Stimulated activated CD4-positive, alpha-beta T cell treated with anti-CD3 and anti-CD28 coated beads, Interleukin-4, amount 100 ng/mL, for 24 hours (primary cell): ENCODE results near the gene GRIFIN.

ENCODE experiments used
- DNase-seq: peaks from one replicate; pipeline ENCODE4 v3.0.0-alpha.2; 2020

GRIFIN gene

DNA sequence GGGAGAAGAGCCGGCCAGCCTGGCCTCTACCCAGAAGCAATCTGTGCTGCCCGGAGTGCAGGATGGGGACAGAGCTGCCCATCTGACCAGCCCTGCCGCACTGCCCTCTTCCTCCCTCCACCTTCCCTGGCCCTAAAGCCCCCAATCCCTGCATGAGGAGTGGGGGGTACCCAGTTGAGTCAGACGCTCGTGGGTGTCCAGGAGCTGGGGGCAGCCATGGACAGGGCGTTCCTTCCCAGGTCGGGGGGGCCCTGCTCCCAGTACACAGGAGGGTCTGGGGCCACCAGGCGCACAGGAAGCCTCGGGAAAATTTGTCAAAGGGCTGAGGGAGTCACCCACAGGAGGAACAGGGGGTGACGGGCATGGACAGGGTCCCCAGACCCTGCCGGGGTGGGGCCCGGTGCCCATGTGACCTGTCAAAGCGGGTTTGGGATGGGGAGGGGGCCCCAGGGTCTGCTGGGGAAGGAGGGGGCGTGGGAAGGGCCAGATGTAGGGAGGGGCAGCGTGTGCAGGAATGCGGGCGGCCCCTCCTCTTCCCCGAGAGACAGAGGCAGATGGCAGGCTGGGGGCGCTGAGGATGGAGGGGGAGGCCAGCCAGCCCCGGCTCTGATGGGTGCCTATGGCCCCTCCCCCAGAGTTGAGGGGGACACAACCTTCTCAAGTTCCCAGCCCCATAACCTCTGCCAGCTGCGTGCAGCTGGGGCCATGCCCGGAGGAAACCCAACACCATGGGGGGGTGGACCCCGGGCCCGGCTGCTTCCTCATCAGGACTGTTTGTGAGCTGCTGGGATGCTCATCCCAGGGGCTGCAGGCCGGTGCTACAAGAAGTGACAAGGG lies 21.5 kb upstream of the GRIFIN start:
- DNase-seq = no peak

DNA sequence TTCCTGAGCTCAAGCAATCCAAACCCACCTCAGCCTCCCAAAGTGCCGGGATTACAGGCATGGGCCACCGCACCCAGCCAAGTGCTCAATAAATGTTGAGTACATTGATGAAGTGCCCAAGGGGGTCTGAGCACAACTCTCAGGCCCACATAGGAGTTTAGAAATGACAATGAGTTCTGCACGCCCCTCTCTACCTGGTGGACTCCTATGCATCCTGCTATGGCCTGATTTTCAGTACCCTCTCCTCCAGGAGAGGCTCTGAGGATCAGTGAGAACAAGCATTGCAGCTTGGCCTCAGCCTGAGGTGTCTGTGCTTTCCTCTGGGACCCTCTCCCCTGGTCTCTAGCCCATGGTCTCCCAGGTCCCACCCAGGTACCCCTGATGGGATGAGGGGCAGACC lies 20.9 kb upstream of the GRIFIN start:
- DNase-seq = no peak

DNA sequence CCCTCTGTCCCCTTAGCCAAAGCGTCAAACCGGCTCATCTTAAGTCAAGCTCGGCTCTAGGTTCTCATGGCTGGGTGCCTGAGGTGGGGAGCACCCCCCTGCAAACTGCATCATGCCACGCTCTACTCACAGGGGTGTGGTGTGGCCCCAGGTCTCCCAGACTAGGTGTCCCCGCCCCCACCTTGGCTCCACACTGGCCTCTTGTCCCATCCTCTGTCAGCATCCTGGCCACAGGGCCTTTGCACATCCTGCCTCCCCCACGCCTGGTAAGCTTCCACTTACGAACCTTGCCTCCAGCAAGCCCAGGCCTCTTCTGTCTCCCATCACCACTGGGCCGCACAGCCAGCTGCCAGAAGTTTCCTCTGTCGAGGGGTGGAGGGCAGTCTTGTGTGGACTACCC lies 20.2 kb upstream of the GRIFIN start:
- no peak for DNase-seq

DNA sequence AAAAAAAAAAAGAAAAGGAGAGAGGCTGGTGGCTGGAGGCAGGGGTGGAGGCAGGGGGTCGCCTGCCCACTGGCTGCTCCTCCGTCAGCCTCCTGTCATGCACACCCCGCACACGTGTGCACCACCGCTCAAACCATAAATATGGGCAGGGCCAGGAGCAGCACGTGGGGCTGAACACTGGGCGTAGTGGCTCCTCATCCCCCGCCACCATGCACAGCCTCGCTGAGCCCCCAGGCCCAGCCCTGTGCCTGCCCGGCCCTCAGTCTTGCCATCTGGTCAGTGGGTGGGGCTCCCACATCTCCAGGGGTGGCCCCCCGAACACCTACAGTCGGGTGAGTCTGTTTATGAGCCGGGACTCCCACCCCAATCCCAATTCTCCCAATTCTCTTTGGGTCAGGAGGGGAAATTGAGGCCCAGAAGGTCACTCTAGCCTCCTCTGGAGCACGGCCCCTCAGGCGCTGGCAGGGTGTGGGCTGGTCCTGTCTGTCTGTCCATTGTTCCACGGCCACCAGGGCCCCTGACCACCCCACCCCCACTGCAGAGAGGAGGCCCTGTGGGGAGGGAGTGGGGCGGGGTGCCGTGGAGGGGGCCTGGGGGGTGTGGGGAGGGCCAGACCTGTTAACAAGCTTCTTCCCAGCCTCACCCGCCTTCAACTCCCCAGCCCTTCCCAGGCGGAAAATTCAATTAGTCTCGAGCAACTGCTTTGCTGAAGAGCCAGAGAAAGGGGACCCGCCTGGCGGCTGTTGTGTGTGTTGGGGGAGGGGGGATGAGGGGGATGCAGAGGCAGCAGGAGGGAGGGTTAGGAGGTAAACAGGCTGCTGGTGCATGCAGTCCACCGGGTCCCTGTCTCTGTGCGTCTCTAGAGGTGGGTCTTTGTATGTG lies 19.5 kb upstream of the GRIFIN start:
- no peak for DNase-seq

DNA sequence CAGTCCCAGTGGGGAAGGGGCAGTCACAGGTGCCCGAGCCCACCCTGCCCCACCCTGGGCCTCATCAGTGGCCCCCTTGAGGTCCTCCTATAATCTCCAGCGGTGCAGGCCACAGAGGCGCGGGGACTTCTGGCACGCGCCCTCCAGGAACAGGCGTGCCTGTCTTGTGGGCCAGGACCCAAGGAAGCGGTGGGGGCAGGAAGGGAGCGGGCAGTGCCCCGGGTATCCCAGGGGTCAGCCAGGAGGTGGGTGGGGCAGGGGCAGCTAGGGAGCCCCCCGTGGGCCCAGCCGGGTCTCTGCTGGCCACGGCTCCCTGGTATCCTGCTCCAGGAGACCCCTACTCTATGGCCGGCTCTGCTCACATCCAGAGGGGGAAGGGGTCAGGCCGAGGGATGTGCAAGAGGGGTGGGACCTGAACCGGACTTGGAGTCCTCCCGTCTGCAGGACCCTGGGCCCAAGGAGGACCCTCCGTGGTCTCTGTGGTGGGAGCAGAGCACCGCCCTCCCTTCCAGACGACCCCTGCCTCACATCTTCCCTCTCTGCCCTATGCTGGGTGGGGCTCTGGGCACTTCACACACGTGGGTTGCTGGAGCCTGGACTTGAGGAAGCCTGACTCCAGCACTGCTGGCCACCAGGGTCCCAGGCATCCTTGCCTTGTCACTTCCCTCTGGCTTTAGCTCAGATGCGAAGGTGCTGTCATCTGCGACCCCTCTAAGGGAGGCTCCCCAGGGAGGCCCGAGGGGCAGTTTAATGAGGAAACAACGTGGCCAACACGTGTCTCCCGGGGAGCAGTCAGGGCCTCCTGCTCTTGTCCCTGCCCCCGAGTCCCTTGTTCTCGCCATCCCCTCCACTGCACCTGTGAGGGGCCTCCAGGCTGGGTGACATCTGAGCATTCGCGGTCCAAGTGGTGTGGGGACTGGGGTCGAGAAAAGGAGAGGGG lies 18.3 kb upstream of the GRIFIN start:
- DNase-seq = no peak

DNA sequence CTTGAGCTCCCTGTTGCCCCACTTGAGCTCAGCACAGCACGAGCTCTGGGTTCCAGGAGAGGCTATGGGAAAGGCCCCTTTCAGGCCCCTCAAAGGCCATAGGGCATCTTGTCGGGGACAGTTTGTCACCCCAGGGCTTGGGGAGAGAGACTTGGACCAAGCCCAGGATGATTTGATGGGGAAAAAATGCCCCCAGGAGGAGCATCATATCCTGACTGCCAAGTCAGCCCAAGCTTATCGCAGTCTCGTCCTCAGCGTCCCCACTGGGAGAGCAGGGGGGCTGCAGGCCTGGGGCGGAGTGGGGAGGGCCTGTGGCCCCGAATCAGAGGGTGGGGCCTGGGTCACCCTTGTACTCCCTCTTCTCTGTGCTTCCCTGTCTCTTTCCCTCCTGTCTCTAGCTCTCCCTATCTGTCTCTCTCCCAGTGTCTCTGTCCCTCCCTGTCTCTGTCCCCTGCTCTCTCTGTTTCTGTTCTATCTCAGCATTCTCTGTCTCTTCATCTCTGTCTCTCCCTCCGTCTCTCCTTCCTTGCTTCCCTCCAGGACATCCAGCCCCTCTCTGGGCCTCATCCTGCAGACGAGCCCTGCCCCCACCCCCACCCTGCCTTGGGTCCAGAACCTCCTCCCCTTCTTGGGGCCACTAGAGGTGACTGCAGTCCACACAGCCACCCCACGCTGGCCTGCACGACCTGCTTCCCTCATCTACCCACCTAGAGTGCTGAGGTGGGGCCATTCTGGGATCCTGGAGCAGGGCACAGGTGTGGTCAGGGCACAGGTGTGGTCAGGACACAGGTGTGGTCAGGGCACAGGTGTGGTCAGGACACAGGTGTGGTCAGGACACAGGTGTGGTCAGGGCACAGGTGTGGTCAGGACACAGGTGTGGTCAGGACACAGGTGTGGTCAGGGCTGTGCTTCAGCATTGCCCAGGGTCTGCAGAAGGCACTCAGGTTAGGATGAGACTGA lies 17.3 kb upstream of the GRIFIN start:
- DNase-seq = no peak

DNA sequence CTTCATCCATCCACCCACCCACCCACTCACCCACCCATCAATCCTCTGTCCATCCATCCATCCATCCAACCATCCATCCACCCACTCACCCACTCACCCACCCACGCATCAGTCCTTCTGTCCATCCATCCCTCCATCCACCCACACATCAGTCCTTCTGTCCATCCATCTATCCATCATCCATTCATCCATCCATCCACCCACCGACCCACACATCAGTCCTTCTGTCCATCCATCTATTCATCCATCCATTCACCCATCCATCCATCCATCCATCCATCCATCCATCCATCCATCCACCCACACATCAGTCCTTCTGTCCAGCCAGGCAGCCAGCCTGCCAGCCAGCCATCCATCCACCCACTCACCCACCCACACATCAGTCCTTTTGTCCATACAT lies 15.8 kb upstream of the GRIFIN start:
- no peak for DNase-seq

DNA sequence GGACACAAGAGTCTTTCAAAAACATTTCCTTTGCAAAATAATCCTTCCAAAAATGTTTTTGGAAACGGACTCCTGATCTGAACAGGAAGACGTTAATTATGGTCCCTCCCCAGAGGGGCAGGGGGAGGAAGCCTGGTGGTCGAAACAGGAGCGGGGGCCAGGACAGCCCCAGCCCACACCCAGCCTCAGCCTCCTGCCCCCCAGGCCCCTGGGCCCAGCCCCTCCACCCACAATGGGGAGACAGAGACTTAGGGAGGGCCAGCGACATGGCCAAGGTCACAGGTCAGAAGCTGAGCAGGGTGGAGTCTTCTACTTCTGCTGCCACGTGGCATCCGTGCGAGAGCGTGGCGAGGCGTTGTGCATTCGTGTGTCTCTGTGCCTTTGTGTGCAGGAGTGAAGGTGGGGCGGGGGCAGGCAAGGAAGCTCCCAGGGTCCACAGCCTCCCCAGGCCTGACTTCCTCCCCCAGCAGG lies 14.0 kb upstream of the GRIFIN start:
- DNase-seq = no peak

DNA sequence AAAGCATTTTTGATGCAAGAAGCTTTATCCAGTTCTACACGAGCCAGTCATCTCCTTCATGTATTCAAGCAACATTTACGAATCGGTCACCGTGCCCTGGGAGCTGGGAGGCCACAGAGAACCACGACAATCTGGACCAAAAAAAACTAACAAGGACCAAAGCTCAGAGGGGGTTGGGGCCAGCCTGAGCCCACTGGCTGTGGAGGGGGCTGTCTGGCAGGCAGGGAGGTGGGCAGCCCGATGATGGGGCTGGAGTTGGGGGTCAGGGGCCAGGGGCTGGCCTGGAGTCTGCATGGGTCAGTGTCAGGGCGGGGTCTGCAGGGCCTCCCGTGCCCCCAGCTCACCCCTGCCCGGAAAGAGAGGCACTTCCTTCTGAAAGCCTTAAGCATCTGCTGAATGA lies 12.5 kb upstream of the GRIFIN start:
- no peak for DNase-seq

DNA sequence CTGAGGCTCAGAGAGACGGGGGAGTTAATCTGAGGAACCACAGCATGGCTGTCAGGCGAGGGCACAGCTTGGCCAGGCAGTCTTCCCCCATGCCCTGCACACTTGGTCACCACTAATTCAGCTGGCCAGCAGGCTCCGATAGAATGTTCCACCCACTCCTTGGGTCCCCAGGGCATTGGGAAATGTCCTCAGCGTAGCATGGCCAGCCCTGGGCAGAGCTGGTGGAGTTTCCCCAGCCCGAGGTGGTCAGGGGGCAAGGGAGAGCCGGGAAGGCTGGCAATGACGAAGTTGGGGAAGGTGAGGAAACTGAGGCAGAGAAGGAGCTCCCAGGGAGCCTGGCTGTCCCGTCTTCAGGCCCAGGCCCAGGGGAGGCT lies 12.1 kb upstream of the GRIFIN start:
- no peak for DNase-seq

DNA sequence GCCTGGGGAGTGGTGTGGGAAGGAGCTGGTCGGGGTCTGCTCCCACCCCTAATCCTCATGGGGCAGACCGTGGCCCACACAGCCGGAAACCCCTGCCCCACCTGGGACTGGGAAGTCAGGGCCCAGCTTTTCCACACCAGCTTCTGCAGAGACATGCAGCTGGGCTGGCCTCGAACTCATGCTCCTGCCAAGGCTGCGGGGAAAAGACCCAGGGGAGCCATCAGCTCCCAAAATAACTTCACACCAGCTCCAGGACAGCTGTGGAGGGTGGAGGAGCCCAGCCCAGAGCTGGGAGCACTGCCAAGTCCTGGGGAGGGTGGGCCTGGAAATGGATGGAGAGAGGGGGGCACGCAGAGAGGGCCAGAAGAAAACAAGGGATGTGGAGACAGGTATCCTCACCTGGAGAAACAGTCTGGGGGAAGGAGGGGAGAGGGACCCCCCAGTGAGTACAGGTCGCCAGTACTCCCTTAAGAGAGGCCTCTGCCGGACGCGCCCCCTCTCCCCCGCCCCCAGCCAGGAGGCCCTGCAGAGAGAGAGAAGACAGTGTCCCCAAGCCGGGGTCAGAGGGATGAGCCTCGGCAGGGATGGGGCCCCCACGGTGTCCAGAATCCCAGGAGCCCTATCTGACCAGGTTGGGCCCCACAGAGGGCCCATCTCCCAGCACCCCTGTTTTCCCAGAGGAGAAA lies 11.5 kb upstream of the GRIFIN start:
- DNase-seq = no peak

DNA sequence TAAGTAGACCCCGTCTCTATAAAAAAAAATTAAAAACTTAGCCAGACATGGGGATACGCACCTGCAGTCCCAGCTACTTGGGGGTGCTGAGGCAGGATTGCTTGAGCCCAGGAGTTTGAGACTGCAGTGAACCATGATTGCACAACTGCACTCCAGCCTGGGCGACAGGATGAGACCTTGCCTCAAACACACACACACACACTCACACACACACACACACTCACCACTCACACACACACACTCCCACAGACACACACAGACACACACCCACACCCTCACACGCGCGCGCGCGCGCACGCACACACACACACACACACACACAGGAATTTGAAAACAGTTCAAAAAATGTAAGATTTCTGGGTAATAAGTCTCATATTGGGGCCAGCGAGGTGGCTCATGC lies 8.7 kb upstream of the GRIFIN start:
- no peak for DNase-seq

DNA sequence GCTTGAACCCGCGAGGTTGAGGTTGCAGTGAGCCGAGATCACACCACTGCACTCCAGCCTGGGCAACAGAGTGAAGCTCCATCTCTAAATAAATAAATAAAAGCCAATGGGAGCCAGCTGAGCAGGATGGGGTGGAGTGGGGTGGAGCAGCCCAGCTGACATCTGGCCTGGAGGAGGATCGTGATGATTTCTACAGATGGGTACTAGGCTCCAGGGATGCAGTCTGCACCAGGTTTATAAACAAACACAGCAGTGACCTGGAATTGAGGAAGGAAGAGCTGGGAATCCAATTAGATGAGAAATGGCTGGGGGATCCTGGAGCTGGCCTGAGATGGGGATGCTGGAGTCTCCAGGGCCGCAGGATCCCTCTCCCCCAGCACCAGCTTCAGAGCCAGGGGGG lies 7.3 kb upstream of the GRIFIN start:
- no peak for DNase-seq

DNA sequence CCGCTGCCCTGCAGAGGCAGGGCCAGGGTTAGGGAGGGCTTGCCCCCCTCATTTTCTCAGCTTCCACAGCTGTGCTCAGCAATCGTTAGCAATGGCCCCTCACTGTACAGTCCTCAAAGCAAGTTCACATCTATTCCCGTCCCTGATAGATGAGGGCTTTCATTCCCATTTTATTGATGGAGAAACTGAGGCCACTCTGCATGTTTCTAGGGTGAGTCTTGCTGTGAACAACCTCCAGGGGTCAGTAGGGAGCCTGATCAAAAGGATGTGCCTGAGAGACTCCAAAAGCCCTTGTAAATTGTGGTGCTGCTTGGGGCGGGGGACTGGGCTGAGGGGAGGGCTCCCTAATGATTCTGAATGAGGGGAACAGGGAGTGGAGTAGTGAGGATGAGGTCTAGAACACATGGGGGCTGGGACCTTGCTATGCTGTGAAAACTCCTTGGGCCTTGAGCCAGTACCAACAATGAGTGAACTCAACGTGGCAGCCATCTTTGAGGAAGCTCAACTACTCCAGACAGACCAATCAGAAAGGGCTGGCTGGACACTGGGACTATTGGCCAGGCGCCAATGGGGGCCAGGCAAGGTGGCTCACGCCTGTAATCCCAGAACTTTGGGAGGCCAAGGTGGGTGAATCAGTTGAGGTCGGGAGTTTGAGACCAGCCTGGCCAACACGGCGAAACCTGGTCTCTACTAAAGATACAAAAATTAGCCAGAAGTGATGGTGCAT lies 6.7 kb upstream of the GRIFIN start:
- DNase-seq = no peak

DNA sequence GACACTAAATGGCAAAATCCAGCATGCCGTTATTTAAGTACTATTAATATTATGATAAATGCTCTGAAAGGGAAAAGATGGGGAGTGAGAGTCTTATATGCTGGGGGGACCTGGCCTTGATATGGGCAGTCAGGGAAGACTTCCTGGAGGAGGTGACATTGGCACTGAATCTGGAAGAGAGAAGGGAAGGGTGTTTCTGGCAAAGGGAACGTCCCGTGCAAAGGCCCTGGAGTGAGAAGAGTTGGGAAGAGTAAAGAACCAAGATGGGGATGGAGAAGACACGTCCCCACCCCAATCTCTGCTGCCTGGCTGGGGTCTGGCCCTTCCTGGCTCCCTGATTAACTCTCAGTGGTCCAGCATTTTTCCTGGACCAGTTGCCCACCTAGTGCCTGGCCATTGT lies 5.0 kb upstream of the GRIFIN start:
- DNase-seq = no peak

DNA sequence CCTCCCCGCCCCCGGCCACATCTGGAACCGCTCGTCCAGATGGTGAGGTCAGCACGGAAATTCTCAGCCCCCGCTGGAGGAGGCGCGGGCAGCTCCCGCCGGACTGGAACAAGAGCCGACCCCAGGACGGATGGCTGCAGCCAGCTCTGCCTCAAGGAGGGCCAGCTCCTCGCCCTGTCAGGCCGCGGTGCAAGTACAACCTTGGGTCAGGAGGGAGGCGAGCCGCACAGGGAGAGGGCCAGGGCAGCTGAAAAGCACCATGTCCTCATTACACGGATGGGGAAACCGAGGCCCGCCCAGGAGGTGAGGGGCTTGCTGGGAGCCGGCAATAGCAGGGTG lies 3.8 kb upstream of the GRIFIN start:
- DNase-seq = no peak

DNA sequence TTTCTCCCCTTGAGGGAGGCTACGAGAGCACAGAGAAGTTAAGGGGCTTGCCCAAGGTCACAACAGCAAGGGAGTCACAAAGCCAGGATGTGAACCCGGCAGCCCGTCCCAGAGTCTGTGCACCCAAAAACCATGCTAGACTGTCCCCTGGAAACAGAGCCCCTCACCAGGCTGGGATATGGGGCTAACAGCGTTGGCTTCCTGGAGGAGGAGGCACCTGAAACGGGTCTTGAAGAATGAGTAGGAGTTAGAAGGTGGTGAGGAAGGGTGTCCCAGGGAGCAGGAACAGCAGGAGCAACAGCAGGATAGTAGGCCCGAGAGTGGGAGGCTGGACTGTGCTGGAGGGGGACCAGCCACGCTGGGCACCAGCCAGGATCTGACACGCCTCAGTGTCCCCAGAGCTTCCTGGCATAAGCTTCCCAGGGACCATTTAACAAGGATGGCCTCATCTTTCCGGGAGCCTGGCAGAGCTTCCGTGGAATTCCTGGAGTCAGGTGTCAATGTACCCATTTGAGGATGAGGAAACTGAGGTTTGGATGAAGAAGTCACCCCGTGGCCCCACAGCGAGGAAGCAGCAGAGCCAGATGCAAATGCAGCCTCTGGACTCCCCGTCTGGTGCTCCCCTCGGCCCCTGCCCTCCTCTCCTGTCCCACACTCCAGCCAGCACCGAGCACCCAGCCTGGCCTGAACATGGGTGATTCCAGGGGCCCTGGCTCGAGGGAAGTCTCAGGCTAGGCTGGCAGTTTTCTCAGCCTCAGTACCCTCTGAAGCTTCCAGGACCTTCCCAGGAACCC lies 3.3 kb upstream of the GRIFIN start:
- DNase-seq = no peak

DNA sequence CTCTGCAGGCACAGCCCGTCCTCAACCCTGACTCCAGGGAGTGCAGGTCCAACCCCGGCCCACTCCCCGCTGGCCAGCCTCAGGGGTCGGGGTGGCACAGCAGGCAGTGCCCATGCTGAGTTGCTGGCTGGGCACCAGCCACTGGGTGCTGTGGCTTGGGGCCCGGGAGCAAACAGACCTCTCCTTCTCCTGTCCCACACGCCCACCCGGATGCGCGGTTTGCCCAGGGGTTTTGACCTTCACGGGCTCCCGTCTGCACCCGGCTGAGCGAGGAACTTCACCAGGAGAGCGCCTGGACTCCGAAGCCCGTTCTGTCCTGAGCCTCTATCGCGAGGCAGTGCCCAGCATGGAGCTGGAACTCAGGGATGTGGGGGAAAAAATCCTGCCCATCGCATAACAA lies 2.6 kb upstream of the GRIFIN start:
- DNase-seq = no peak

DNA sequence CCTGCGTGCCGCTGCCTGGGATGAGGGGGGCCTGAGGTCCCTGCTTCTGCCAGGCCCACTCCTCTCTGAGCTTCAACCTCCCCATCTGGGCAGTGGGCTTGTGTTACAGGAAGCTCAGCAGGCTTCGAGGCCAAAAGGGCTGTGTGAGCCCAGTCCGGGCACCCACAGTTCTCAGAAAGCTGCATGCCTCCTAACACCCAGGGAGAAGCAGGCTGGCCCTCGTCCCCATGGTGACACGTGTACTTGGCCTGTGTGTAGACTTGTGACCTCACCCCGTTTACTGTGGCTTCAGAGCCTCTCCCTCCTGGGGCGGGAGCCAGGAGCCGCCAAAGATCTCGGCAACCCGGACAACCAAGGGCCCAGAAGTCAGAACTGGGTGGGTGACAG lies 2.2 kb upstream of the GRIFIN start:
- DNase-seq = no peak
